HepG2 (cell line): ENCODE measurements around the gene TMTC2.

ENCODE experiments used
- POLR2AphosphoS5 ChIP-seq: IDR thresholded peaks from 2 replicates; pipeline ENCODE4 v1.6.1; 2012; ENCODE audit warnings: low read depth, low read length
- RAD21 ChIP-seq: fragments of 450-650 bp; formaldehyde crosslinking; IDR thresholded peaks from 2 replicates; pipeline ENCODE4 v1.5.0; 2020; ENCODE audit warnings: mild to moderate bottlenecking
- TF ChIP-seq, protein P1 (sequence below): sonication (generic); formaldehyde crosslinking; IDR thresholded peaks from 2 replicates; pipeline ENCODE4 v1.4.0; 2020; ENCODE audit warnings: missing genetic modification reagents, mild to moderate bottlenecking, borderline replicate concordance
- TF ChIP-seq, protein P2 (sequence below): sonication (generic); formaldehyde crosslinking; IDR thresholded peaks from 2 replicates; pipeline ENCODE4 v1.5.0; 2020; ENCODE audit warnings: mild to moderate bottlenecking, missing genetic modification reagents, moderate library complexity

DNA sequence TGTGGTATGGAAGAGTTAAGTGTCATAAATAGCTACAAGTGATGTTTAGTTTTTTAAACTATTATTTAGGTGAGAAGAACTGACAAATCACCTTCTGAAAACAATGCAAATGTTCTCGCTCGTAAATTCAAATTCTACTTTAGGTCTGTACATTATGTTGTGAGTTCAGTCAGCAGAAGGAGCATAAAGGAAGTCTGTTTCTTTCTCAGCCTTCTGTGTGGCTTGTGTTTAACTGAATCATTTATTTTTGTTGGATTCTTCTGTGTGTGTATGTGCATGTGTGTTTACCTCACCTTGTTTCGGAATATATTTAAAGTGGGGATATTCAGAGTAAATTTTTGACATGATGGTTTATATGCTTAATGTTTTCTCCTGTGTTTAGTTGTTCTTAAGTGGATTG is 285.9 kb downstream of the TMTC2 start:
- TF ChIP-seq POLR2AphosphoS5 (no peak), RAD21 (CRISPR knock-in tag) (no peak)
- TF ChIP-seq, protein P1, sequence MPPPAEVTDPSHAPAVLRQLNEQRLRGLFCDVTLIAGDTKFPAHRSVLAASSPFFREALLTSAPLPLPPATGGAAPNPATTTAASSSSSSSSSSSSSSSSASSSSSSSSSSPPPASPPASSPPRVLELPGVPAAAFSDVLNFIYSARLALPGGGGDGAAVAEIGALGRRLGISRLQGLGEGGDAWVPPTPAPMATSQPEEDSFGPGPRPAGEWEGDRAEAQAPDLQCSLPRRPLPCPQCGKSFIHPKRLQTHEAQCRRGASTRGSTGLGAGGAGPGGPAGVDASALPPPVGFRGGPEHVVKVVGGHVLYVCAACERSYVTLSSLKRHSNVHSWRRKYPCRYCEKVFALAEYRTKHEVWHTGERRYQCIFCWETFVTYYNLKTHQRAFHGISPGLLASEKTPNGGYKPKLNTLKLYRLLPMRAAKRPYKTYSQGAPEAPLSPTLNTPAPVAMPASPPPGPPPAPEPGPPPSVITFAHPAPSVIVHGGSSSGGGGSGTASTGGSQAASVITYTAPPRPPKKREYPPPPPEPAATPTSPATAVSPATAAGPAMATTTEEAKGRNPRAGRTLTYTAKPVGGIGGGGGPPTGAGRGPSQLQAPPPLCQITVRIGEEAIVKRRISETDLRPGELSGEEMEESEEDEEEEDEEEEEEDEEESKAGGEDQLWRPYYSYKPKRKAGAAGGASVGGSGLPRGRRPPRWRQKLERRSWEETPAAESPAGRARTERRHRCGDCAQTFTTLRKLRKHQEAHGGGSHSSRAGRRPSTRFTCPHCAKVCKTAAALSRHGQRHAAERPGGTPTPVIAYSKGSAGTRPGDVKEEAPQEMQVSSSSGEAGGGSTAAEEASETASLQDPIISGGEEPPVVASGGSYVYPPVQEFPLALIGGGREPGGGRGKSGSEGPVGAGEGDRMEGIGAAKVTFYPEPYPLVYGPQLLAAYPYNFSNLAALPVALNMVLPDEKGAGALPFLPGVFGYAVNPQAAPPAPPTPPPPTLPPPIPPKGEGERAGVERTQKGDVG (CRISPR knock-in tag) = no peak
- TF ChIP-seq, protein P2, sequence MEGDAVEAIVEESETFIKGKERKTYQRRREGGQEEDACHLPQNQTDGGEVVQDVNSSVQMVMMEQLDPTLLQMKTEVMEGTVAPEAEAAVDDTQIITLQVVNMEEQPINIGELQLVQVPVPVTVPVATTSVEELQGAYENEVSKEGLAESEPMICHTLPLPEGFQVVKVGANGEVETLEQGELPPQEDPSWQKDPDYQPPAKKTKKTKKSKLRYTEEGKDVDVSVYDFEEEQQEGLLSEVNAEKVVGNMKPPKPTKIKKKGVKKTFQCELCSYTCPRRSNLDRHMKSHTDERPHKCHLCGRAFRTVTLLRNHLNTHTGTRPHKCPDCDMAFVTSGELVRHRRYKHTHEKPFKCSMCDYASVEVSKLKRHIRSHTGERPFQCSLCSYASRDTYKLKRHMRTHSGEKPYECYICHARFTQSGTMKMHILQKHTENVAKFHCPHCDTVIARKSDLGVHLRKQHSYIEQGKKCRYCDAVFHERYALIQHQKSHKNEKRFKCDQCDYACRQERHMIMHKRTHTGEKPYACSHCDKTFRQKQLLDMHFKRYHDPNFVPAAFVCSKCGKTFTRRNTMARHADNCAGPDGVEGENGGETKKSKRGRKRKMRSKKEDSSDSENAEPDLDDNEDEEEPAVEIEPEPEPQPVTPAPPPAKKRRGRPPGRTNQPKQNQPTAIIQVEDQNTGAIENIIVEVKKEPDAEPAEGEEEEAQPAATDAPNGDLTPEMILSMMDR (CRISPR knock-in tag) = no peak
